K562 (cell line): Measurements from ENCODE around the gene AMPD3. TPM values are rescaled to one million over a fixed set of nuclear protein-coding genes. Genes with fewer than 3 reads are reported as not detected.

ENCODE experiments used
- CHCHD3 ChIP-seq: fragments of 250-450 bp; sonication (Bioruptor Pico); IDR thresholded peaks from 2 replicates; pipeline ENCODE4 v2.1.2; 2022; ENCODE audit warnings: mild to moderate bottlenecking
- CXXC5 ChIP-seq: fragments of 250-450 bp; sonication (Bioruptor Pico); IDR thresholded peaks from 2 replicates; pipeline ENCODE4 v1.8.0; 2022; ENCODE audit warnings: inconsistent platforms, mild to moderate bottlenecking, moderate library complexity
- DNMT1 ChIP-seq: fragments of 450-650 bp; IDR thresholded peaks from 2 replicates; pipeline ENCODE4 v1.6.1; 2016; ENCODE audit warnings: antibody characterized with exemption, mild to moderate bottlenecking
- FIP1L1 ChIP-seq: fragments of 200-400 bp; formaldehyde crosslinking; IDR thresholded peaks from 2 replicates; pipeline ENCODE4 v1.6.1; 2018; ENCODE audit warnings: mild to moderate bottlenecking, low read depth, low read length; ENCODE audit not compliant: poor library complexity, severe bottlenecking
- ILF3 ChIP-seq: fragments of 450-650 bp; IDR thresholded peaks from 2 replicates; pipeline ENCODE4 v1.6.1; 2018; ENCODE audit warnings: antibody characterized with exemption, mild to moderate bottlenecking, moderate library complexity, borderline replicate concordance
- MYNN ChIP-seq, 2 experiments: sonication (generic); formaldehyde crosslinking in 1 of 2; IDR thresholded peaks; 2 replicates each; pipeline versions ENCODE4 v1.5.0 to v1.6.1; 2016 to 2020; ENCODE audit warnings: antibody characterized with exemption in 1 of 2, missing genetic modification reagents in 1 of 2
- NFIX ChIP-seq: fragments of 250-450 bp; sonication (Bioruptor Pico); IDR thresholded peaks from 2 replicates; pipeline ENCODE4 v1.4.0; 2020; ENCODE audit warnings: low read depth, mild to moderate bottlenecking, moderate library complexity
- SLC30A9 ChIP-seq: fragments of 250-450 bp; sonication (Bioruptor Pico); IDR thresholded peaks from 2 replicates; pipeline ENCODE4 v1.8.0; 2022; ENCODE audit warnings: mild to moderate bottlenecking, moderate library complexity
- TAF9B ChIP-seq: fragments of 450-650 bp; IDR thresholded peaks from 2 replicates; pipeline ENCODE4 v1.6.1; 2018; ENCODE audit warnings: mild to moderate bottlenecking; ENCODE audit not compliant: partially characterized antibody
- THAP12 ChIP-seq: fragments of 250-450 bp; sonication (Bioruptor Pico); IDR thresholded peaks from 2 replicates; pipeline ENCODE4 v1.9.0; 2021; ENCODE audit warnings: mild to moderate bottlenecking, inconsistent platforms
- ZNF143 ChIP-seq: sonication (generic); formaldehyde crosslinking; IDR thresholded peaks from 2 replicates; pipeline ENCODE4 v1.9.0; 2022; ENCODE audit warnings: mild to moderate bottlenecking, missing genetic modification reagents
- ZNF668 ChIP-seq: fragments of 250-450 bp; sonication (Bioruptor Pico); IDR thresholded peaks from 2 replicates; pipeline ENCODE4 v1.8.0; 2022; ENCODE audit warnings: mild to moderate bottlenecking, inconsistent platforms
- ZNF699 ChIP-seq: fragments of 250-450 bp; sonication (Bioruptor Pico); IDR thresholded peaks from 2 replicates; pipeline ENCODE4 v1.8.0; 2021; ENCODE audit warnings: mild to moderate bottlenecking, moderate library complexity; ENCODE audit not compliant: insufficient replicate concordance
- polyA plus RNA-seq, 8 experiments: library from polyadenylated mRNA; depleted of rRNA in 4 of 8; stranded (reverse) in 5 of 8; unstranded in 3 of 8; fragments of >200 nt; fragmentation: Nextera tagmentation in 2 of 8; fragmentation: Illumina TruSeq in 1 of 8; extraction: Ambion mirVana in 2 of 8; extraction: Trizol in 1 of 8; gene quantifications; 2 replicates each; pipeline versions ENCODE4 v1.2.1 to v1.2.3, GENCODE V29; 2011 to 2014; ENCODE audit warnings: inconsistent platforms in 1 of 8, missing spikeins in 1 of 8
- total RNA-seq, 7 experiments: library from RNA; depleted of rRNA in 6 of 7; stranded (reverse); fragments of >200 nt in 6 of 7; fragmentation: Illumina TruSeq in 2 of 7; extraction: Trizol in 2 of 7; gene quantifications; 2 replicates each; pipeline versions ENCODE4 v1.2.1 to v1.2.3, GENCODE V29; 2011 to 2021; ENCODE audit warnings: low replicate concordance in 1 of 7
- TF ChIP-seq, protein P1 (sequence below): fragments of 250-450 bp; sonication (Bioruptor Pico); IDR thresholded peaks from 2 replicates; pipeline ENCODE4 v1.5.1; 2021; ENCODE audit warnings: mild to moderate bottlenecking
- TF ChIP-seq, protein P2 (sequence below): fragments of 450-650 bp; conservative IDR thresholded peaks from 2 replicates; pipeline ENCODE4 v1.6.1; 2016; ENCODE audit warnings: missing genetic modification characterization, low read depth, mild to moderate bottlenecking, control low read depth, missing compliant biosample characterization
- TF ChIP-seq, protein P3 (sequence below): fragments of 250-450 bp; sonication (Bioruptor Pico); IDR thresholded peaks from 2 replicates; pipeline ENCODE4 v1.5.0; 2022; ENCODE audit warnings: mild to moderate bottlenecking
- TF ChIP-seq, protein P4 (sequence below), 2 experiments: fragments of 450-650 bp; conservative IDR thresholded peaks; 2 replicates each; pipeline ENCODE4 v1.6.1; 2017; ENCODE audit warnings: mild to moderate bottlenecking in 2 of 2, moderate library complexity in 2 of 2

AMPD3 gene
- total and polyA plus RNA-seq, 9 of the 15 experiments (the other 6 are each of a cell fraction or from before 2014, with no cell fraction given), result 4.4 to 23.6 (median 11.2) TPM

DNA sequence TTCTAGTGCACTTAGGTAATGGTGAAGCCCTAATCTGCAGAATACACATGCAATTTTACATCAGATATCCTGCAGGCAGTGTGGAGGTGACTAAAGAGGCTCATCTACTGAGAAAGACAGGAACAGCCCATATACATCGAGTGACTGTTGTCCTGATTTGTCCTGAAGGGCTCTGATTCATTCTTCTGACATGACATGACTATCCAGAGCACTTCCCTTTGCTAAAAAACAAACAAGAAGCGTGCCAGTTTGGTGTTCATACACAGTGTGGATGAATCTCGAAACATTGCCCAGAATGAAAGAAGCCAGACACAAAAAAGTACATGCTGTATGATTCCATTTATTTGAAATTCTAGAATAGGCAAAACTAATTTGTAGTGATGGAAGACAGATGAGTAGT is 48.0 kb upstream of the AMPD3 start (continued):
- TF ChIP-seq ILF3, result no peak
- no peak for TF ChIP-seq SLC30A9 (CRISPR knock-in tag)
- no peak for TF ChIP-seq TAF9B
- no peak for TF ChIP-seq ZNF699 (CRISPR knock-in tag)
- no peak for TF ChIP-seq NFIX (CRISPR knock-in tag)
- TF ChIP-seq ZNF143 (CRISPR knock-in tag), result no peak
- TF ChIP-seq, protein P1, sequence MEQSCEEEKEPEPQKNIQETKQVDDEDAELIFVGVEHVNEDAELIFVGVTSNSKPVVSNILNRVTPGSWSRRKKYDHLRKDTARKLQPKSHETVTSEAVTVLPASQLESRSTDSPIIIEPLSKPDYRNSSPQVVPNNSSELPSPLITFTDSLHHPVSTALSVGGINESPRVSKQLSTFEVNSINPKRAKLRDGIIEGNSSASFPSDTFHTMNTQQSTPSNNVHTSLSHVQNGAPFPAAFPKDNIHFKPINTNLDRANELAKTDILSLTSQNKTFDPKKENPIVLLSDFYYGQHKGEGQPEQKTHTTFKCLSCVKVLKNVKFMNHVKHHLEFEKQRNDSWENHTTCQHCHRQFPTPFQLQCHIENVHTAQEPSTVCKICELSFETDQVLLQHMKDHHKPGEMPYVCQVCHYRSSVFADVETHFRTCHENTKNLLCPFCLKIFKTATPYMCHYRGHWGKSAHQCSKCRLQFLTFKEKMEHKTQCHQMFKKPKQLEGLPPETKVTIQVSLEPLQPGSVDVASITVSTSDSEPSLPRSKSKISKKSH (CRISPR knock-in tag), result no peak
- no peak for TF ChIP-seq CHCHD3 (CRISPR knock-in tag)
- TF ChIP-seq ZNF668, result no peak
- no peak for TF ChIP-seq THAP12 (CRISPR knock-in tag)
- TF ChIP-seq, protein P2, sequence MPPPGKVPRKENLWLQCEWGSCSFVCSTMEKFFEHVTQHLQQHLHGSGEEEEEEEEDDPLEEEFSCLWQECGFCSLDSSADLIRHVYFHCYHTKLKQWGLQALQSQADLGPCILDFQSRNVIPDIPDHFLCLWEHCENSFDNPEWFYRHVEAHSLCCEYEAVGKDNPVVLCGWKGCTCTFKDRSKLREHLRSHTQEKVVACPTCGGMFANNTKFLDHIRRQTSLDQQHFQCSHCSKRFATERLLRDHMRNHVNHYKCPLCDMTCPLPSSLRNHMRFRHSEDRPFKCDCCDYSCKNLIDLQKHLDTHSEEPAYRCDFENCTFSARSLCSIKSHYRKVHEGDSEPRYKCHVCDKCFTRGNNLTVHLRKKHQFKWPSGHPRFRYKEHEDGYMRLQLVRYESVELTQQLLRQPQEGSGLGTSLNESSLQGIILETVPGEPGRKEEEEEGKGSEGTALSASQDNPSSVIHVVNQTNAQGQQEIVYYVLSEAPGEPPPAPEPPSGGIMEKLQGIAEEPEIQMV (tag), result no peak
- TF ChIP-seq, protein P3, sequence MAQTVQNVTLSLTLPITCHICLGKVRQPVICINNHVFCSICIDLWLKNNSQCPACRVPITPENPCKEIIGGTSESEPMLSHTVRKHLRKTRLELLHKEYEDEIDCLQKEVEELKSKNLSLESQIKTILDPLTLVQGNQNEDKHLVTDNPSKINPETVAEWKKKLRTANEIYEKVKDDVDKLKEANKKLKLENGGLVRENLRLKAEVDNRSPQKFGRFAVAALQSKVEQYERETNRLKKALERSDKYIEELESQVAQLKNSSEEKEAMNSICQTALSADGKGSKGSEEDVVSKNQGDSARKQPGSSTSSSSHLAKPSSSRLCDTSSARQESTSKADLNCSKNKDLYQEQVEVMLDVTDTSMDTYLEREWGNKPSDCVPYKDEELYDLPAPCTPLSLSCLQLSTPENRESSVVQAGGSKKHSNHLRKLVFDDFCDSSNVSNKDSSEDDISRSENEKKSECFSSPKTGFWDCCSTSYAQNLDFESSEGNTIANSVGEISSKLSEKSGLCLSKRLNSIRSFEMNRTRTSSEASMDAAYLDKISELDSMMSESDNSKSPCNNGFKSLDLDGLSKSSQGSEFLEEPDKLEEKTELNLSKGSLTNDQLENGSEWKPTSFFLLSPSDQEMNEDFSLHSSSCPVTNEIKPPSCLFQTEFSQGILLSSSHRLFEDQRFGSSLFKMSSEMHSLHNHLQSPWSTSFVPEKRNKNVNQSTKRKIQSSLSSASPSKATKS, result no peak
- no peak for TF ChIP-seq MYNN (IDR thresholded peaks at IDR 0.05)
- TF ChIP-seq MYNN (CRISPR knock-in tag; IDR thresholded peaks at IDR 0.05), result no peak
- TF ChIP-seq FIP1L1, result no peak
- TF ChIP-seq, protein P4, sequence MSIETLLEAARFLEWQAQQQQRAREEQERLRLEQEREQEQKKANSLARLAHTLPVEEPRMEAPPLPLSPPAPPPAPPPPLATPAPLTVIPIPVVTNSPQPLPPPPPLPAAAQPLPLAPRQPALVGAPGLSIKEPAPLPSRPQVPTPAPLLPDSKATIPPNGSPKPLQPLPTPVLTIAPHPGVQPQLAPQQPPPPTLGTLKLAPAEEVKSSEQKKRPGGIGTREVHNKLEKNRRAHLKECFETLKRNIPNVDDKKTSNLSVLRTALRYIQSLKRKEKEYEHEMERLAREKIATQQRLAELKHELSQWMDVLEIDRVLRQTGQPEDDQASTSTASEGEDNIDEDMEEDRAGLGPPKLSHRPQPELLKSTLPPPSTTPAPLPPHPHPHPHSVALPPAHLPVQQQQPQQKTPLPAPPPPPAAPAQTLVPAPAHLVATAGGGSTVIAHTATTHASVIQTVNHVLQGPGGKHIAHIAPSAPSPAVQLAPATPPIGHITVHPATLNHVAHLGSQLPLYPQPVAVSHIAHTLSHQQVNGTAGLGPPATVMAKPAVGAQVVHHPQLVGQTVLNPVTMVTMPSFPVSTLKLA (conservative IDR thresholded peaks at IDR 0.05), result peak in 1 of 2 experiments; percentile 12; a peak in 1 of 4 replicates
- TF ChIP-seq CXXC5 (CRISPR knock-in tag), result no peak
- no peak for TF ChIP-seq DNMT1
